Nephron progenitor cell (in vitro differentiated cells): ENCODE measurements around the gene PROB1.

Source experiments
- DNase-seq: peaks from one replicate; pipeline ENCODE4 v3.0.0; 2021
- H3K27ac Mint-ChIP-seq: 2 replicates; pipeline ENCODE4 v1.8.0; 2021; ENCODE audit warnings: mild to moderate bottlenecking, moderate library complexity, mixed read lengths
- H3K27me3 Mint-ChIP-seq: 2 replicates; pipeline ENCODE4 v1.8.0; 2021; ENCODE audit warnings: mild to moderate bottlenecking, low read depth, mixed read lengths; ENCODE audit not compliant: poor library complexity
- H3K36me3 Mint-ChIP-seq: 2 replicates; pipeline ENCODE4 v1.8.0; 2021; ENCODE audit warnings: low read depth, mixed read lengths
- H3K4me1 Mint-ChIP-seq: 2 replicates; pipeline ENCODE4 v1.8.0; 2021; ENCODE audit warnings: mixed read lengths
- H3K4me3 Mint-ChIP-seq: 2 replicates; pipeline ENCODE4 v1.8.0; 2021; ENCODE audit warnings: mild to moderate bottlenecking, moderate library complexity, mixed read lengths
- H3K9me3 Mint-ChIP-seq: 2 replicates; pipeline ENCODE4 v1.8.0; 2021; ENCODE audit warnings: mild to moderate bottlenecking, moderate library complexity, mixed read lengths
- CTCF ChIP-seq: fragments of 200-600 bp; sonication (generic); IDR thresholded peaks from 2 replicates; pipeline ENCODE4 v1.5.0; 2021; ENCODE audit warnings: antibody characterized with exemption

Gene PROB1

DNA sequence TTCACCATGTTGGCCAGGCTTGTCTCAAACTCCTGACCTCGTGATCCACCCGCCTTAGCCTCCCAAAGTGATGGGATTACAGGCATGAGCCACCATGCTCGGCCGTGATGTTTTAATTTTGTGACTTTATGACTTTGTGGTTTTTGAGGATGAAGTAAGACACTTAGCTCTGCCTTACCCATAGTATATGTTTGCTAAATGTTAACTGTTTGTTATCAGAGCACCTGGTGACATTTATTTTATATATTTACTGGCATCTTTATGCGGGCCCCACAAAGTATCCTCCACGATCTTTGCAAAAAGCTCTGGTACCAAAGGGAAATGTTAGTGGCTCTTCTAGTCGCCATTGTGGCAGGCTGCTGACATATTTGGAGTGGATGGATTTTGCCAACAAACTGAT, 18.5 kb downstream of the PROB1 start:
- Mint-ChIP-seq H3K4me1 (peaks cover 17% of the 10 kb centered on the region), H3K9me3 (no peaks in the 10 kb centered on the region), H3K4me3 (no peak overlapping the region), H3K27me3 (no peaks in the 10 kb centered on the region), H3K27ac (no peak overlapping the region), H3K36me3 (peaks cover 42% of the 10 kb centered on the region)
- no peak for DNase-seq
- no peak for TF ChIP-seq CTCF

GRCh38 chr5:139374909-139375308, 20.0 kb downstream of the PROB1 start:
- no peak for TF ChIP-seq CTCF
- Mint-ChIP-seq H3K36me3 (peaks cover 48% of the 10 kb centered on the region), H3K27me3 (no peaks in the 10 kb centered on the region), H3K4me3 (no peak overlapping the region), H3K4me1 (peaks cover 7% of the 10 kb centered on the region), H3K27ac (no peak overlapping the region), H3K9me3 (no peaks in the 10 kb centered on the region)
- DNase-seq = no peak

- H3K4me3 Mint-ChIP-seq = no peak overlapping the region
- H3K27ac Mint-ChIP-seq = peak overlapping the region; percentile 80
- H3K36me3 Mint-ChIP-seq = peaks cover 61% of the 10 kb centered on the region
- no peaks in the 10 kb centered on the region for H3K27me3 Mint-ChIP-seq
- no peak for DNase-seq
- TF ChIP-seq CTCF = no peak
- H3K9me3 Mint-ChIP-seq = no peaks in the 10 kb centered on the region
- H3K4me1 Mint-ChIP-seq = no peaks in the 10 kb centered on the region
Observed at GRCh38 chr5:139371482-139372435, 23.1 kb downstream of the PROB1 start.

- Mint-ChIP-seq H3K36me3 (peaks cover 76% of the 10 kb centered on the region), H3K27ac (no peak overlapping the region), H3K9me3 (no peaks in the 10 kb centered on the region), H3K27me3 (no peaks in the 10 kb centered on the region), H3K4me1 (no peaks in the 10 kb centered on the region), H3K4me3 (no peak overlapping the region)
- TF ChIP-seq CTCF = no peak
- DNase-seq = no peak
Observed at GRCh38 chr5:139369181-139369580, 25.7 kb downstream of the PROB1 start.

DNA sequence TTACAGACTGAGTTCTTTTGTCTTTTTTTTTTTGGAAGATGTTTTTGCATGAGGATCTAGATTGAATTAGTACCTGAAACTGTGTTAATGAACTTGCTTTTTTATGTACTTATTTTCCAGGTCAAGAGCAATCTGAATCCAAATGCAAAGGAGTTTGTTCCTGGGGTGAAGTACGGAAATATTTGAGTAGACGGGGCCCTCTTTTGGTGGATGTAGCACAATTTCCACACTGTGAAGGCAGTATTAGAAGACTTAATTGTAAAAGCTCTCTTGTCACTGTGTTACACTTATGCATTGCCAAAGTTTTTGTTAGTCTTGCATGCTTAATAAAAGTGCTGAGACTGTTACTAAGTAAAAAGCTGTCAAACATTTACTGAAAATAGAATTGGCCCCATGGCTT, 26.3 kb downstream of the PROB1 start:
- Mint-ChIP-seq H3K4me3 (no peak overlapping the region), H3K9me3 (no peaks in the 10 kb centered on the region), H3K27ac (no peak overlapping the region), H3K36me3 (peaks cover 77% of the 10 kb centered on the region), H3K4me1 (no peaks in the 10 kb centered on the region), H3K27me3 (no peaks in the 10 kb centered on the region)
- no peak for DNase-seq
- no peak for TF ChIP-seq CTCF

GRCh38 chr5:139364466-139364865, 30.4 kb downstream of the PROB1 start:
- no peaks in the 10 kb centered on the region for H3K9me3 Mint-ChIP-seq
- H3K4me3 Mint-ChIP-seq = no peak overlapping the region
- no peaks in the 10 kb centered on the region for H3K4me1 Mint-ChIP-seq
- H3K36me3 Mint-ChIP-seq = peaks cover 80% of the 10 kb centered on the region
- DNase-seq = no peak
- TF ChIP-seq CTCF = no peak
- no peaks in the 10 kb centered on the region for H3K27me3 Mint-ChIP-seq
- H3K27ac Mint-ChIP-seq = no peak overlapping the region
